ENCODE measurements around the gene MEF2B.
"Not testable (repeated sequence)": the region's sequence is repeated elsewhere in the genome, so short reads cannot be mapped to it uniquely, and the experiment has no call there.

The MEF2B gene

DNA sequence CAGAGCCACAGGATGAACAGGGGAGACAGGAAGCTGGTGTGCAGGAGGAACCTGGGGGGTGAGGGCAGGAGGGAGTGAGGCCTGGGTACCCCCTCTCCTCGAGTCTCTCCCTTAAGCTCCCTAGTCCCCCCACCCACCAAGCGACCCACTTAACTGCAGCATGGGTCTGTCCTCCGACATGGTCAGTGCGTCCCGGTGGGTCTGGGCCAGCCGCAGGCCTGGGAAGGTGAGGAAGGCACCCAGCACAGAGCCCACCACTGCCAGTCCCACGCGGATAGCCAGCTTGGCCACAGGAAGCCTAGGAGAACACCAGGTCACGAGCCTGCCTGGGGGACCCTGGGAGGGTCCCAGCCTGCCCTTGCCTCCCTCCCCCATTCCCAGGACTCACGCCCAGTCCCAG is 48.7 kb downstream of the MEF2B start:
- no peak for DNase-seq

DNA sequence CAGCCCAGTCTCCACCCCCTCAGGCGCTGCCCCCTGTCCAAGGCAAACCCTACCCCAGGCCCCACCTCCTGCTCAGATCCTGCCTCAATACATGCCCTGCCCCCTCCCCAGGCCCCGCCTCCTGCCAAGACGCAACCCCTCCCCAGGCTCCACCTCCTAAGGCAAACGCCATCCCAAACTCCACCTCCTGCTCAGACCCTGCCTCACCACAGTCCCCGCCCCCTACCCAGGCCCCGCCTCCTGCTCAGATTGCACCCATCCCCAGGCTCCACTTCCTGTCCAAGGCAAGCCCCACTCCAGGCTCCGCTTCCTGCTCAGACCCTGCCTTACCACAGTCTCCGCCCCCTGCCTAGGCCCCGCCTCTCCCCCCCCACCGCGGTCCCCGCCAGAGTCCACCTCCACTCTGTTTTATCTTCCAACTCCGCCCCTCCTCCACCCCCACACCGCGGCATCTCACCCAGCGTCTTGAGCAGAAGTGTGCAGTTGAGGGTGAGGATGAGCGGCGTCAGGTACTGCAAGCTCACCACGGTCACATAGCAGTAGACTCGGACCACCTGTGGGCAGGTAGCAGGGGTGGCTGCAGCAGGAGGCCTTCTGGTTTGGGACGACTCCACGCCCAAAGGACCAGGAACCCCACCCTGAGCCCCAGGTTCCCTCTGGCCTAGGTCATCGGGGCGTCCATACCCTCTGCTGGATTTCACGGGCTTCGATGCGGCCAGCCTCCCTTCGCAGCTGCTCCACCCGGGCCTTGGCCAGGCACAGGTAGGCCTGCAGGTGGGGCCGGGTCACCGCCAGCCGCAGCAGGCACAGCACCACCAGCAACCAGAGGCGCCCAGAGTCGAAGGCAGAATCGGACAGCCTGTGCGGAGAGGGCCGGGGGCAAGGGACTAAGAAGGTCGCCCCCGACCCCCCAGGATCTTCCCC is 49.5 kb downstream of the MEF2B start:
- DNase-seq, result peak; percentile 23

GRCh38 chr19:19119325-19120237 is 50.5 kb downstream of the MEF2B start:
- no peak for DNase-seq

DNA sequence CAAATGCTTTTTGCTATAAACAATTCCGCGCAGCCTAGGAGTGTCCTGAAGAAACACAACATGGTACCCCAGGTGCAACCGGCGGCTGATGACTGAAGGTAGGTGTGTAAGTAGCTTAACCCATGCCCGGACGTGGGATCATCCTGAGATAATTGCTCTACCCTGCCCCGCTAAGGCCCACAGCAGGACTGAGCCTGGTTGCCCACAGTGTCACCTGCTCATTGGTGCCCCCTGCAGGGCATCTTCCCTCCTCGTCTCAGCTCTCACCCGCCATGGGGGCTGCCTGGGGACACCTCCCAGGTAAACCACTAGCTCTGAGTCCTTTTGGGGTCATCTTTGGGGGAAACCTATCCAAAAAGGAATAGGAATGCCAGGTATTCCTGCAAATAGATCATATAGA is 54.1 kb downstream of the MEF2B start:
- DNase-seq, result peak; percentile 57

DNA sequence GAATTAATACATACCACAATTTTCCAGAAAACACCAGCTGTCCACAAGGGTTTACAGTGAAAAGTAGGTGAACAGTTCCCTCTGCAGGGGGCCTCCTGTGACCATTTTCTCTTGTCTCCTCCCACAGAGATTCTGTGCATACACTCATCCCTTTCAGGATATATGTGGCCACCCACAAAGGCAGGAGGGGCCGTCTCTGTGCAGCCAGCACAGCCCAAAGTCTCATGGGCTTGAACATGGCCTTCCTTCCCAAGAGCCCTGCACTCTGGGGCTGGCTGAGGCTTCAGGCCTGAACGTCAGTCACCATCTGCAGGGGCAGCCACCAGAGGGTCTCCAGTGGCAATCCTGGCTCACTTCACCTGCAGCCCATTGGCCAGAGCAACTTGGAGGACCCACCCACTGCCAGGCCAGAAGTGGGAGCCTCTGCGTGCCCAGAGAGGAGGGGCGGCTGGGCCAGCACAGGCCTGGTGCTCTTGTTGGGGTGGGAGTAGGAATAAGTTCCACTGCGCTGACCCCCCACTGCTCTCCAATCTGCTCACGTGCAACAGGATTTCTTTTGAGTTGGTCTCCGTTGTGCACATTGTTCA is 56.9 kb downstream of the MEF2B start:
- DNase-seq, result no peak

GRCh38 chr19:19111967-19112580 is 58.0 kb downstream of the MEF2B start:
- no peak for DNase-seq

DNA sequence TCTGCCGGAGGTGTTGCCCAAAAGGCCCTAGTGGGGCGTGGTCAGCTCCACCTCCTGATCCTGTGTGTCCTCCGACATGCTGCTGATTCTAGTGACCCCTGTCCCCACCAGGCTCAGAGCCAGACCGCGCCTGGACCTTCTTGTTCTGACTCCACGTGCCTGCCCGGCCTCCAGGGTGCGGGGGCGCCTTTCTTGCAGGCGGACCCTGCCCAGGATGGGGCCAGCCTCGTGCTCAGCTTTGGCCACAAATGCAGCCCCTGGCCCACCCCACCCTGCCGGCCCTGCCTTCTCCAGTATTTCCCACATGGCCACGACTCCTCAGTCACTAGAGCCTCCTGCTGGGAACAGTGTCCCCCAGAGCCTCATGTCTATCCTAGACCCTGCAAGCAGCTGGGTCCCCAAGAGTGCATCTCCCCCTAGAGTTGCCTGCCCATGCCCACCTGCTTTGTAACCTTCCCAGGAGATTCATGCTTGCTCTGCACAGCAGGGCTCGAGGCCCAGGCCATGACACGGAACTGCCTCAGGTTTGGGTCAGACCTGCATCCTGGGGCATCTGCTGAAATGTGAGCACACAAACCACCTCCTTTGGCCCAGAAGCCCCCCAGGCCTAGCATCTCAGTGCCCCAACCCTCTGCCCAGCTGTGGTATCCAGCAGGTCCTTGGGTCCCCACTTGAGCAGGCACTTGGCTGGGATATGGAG is 58.8 kb downstream of the MEF2B start:
- no peak for DNase-seq

GRCh38 chr19:19110410-19111135 is 59.5 kb downstream of the MEF2B start:
- peak; percentile 18 for DNase-seq

GRCh38 chr19:19109601-19110000 is 60.5 kb downstream of the MEF2B start:
- DNase-seq, result no peak

GRCh38 chr19:19107654-19108053 is 62.4 kb downstream of the MEF2B start:
- no peak for DNase-seq

DNA sequence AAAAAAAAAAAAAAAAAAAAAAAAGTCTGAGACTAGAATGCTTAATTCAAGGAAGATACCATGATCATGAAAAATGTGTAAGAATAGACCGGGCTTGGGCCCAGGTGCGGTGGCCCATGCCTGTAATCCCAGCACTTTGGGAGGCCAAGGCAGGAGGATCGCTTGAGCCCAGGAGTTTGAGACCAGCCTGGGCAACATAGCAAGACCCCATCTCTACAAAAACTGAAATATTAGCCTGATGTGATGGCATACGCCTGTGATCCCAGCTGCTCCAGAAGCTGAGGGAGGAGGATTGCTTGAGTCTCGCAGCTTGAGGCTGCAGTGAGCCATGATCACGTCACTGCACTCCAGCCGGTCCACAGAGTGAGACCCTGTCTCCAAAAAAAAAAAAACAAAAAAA is 63.1 kb downstream of the MEF2B start:
- DNase-seq, result not testable (repeated sequence)

- no peak for DNase-seq
Measured at GRCh38 chr19:19106056-19106551, 64.0 kb downstream of the MEF2B start.

GRCh38 chr19:19105365-19106055 is 64.6 kb downstream of the MEF2B start:
- DNase-seq, result no peak

GRCh38 chr19:19103167-19103566 is 66.9 kb downstream of the MEF2B start:
- DNase-seq, result no peak

DNA sequence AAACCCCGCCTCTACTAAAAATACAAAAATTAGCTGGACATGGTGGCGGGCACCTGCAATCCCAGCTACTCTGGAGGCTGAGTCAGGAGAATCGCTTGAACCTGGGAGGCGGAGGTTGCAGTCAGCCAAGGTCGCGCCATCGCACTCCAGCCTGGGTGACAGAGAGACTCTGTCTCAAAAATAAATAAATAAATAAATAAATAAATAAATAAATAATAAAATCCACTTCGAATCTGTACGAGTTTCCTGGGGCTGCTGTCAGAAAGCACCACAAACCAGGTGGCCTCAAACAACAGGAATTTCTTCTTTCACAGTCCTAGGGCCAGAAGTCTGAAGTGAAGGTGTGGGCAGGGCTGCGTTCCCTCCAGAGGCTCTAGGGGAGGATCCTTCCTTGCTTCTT is 67.5 kb downstream of the MEF2B start:
- not testable (repeated sequence) for DNase-seq

GRCh38 chr19:19101540-19101939 is 68.5 kb downstream of the MEF2B start:
- DNase-seq, result no peak

DNA sequence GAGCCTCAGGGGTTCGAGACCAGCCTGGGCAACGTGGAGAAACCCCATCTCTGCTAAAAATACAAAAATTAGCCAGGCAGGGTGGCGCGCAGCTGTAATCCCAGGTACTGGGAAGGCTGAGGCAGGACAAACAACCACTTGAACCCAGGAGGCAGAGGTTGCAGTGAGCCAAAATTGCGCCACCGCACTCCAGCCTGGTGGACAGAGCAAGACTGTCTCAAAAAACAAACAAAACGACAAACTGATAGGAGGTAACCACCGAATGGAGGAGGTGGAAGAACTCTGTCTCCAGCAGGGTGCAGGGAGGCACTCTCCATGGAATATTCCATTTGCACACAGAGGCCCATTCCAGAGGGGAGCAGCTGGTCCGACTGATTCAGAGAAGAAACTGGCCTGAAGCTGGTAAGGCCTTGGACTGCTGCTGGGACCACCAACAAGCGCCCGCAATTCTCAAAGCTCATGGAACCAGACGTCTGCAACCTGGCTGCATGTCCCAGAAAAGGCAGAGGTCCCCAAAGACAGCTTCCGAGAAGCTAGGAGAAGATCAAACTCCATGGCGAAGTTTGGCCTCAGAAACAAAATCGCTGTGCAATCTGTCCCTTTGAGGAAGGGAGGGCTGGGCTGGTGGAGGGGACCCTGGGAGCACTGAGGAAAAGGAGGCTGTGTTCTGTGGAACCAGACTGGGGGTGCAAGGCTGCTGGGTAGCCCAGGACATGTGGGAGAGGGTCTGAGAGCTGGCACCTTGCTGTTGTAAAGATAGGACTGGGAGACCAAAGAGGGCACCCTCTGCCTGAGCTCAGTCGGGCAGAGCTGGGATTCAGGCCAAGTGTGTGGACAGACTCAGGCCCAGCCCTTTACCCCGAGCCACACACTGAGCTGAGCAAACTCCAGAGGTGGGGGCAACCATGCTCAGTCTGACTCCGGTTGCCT is 71.1 kb downstream of the MEF2B start:
- no peak for DNase-seq

DNA sequence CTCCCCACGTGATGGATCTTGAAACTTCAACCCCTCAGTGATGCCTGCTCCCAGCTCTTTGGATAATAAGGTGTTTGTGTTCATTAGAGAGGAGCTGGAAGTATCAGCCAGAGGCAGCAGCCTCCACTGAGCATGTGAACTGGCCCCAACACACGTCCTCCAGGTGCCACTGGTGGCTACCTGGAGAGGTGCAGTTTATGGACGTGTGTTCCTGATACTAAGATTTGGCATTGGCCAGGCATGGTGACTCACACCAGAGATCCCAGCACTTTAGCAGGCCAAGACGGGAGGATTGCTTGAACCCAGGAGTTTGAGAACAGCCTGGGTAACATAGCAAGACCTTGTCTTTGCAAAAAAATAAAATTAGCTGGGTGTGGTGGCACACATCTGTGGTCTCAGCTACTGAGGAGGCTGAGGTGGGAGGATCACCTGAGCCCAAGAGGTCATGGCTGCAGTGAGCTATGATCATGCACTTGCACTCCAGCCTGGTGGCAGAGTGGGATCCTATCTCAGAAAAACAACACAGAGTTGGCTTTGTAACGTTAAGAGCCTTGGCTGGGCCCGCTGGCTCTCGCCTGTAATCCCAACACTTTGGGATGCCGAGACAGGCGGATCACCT is 71.9 kb downstream of the MEF2B start:
- no peak for DNase-seq
